Measurements from ENCODE around the gene VEGFC. TPM values are rescaled to one million over a fixed set of nuclear protein-coding genes. Genes with fewer than 3 reads are reported as not detected.

The VEGFC gene
- polyA plus RNA-seq, 1 of the 3 experiments (the other 2 are of a cell fraction) = 81.9 TPM

GRCh38 chr4:176676901-176677300, 115.8 kb downstream of the VEGFC start:
- 53% methylated on average over 4 of the region's 4 CpGs for WGBS (ENCODE audit: low lambda C conversion rate)
- no peaks in the 10 kb centered on the region for H3K27me3 ChIP-seq (ENCODE audit: insufficient read depth)
- H3K36me3 ChIP-seq (replicated peaks in 1 of 2; ENCODE audit: control insufficient read depth in 1 of 2, insufficient read depth in 2 of 2, low read length in 1 of 2) = peaks cover 8 to 82% of the 10 kb centered on the region in 2 experiments
- POLR2A ChIA-PET = no interaction called here
- peak overlapping the region; percentile 53 to 56; a peak in 2 of 4 replicates for H3K27ac ChIP-seq (ENCODE audit: low read depth in 2 of 2, low read length in 1 of 2)
- no peaks in the 10 kb centered on the region for H3K9me2 ChIP-seq
- no peak for DNase-seq
- no peak overlapping the region for H3K9ac ChIP-seq
- H3K79me2 ChIP-seq (ENCODE audit: insufficient read depth) = peaks cover 19% of the 10 kb centered on the region; the same call in 1 of the 2 replicates
- H3K4me2 ChIP-seq = no peak overlapping the region
- no peaks in the 10 kb centered on the region for H3K9me3 ChIP-seq
- no peak overlapping the region for H3K4me3 ChIP-seq (ENCODE audit: low read depth in 2 of 2, low read length in 1 of 2)
- TF ChIP-seq MXI1 (IDR thresholded peaks at IDR 0.05; ENCODE audit: low read depth, low read length) = no peak
- TF ChIP-seq POLR2AphosphoS5 (IDR thresholded peaks at IDR 0.05; ENCODE audit: low read depth, low read length) = 0 out of 2 replicates have a peak, but pooled peaks have one; percentile 18
- CTCF ChIA-PET = no interaction called here
- no peak overlapping the region for H2AFZ ChIP-seq (ENCODE audit: low read depth)
- no peaks in the 10 kb centered on the region for H4K20me1 ChIP-seq (ENCODE audit: insufficient read depth)
- H3F3A ChIP-seq (replicated peaks; ENCODE audit: insufficient read depth) = peaks cover 81% of the 10 kb centered on the region
- H3K4me1 ChIP-seq (ENCODE audit: control insufficient read depth in 1 of 2, insufficient read depth in 2 of 2, low read depth in 1 of 2, low read length in 1 of 2) = peaks cover 2 to 3% of the 10 kb centered on the region in 2 experiments; a peak in 2 of 4 replicates

GRCh38 chr4:176675810-176676209, 116.9 kb downstream of the VEGFC start:
- Histone ChIP-seq H3K9me2 (no peaks in the 10 kb centered on the region), H3K27me3 (ENCODE audit: insufficient read depth) (no peaks in the 10 kb centered on the region), H3K36me3 (replicated peaks in 1 of 2; ENCODE audit: control insufficient read depth in 1 of 2, insufficient read depth in 2 of 2, low read length in 1 of 2) (peaks cover 4 to 79% of the 10 kb centered on the region in 2 experiments), H3K27ac (ENCODE audit: low read depth in 2 of 2, low read length in 1 of 2) (peak overlapping the region; percentile 50 to 56; a peak in 3 of 4 replicates), H3K4me1 (ENCODE audit: control insufficient read depth in 1 of 2, insufficient read depth in 2 of 2, low read depth in 1 of 2, low read length in 1 of 2) (peaks cover 2 to 3% of the 10 kb centered on the region in 2 experiments; a peak in 2 of 4 replicates), H3K79me2 (ENCODE audit: insufficient read depth) (peaks cover 15% of the 10 kb centered on the region; the same call in 1 of the 2 replicates), H2AFZ (ENCODE audit: low read depth) (no peak overlapping the region), H3K9ac (no peak overlapping the region), H3K9me3 (no peaks in the 10 kb centered on the region), H3K4me3 (ENCODE audit: low read depth in 2 of 2, low read length in 1 of 2) (no peak overlapping the region), H4K20me1 (ENCODE audit: insufficient read depth) (no peaks in the 10 kb centered on the region), H3F3A (replicated peaks; ENCODE audit: insufficient read depth) (peaks cover 83% of the 10 kb centered on the region), H3K4me2 (no peak overlapping the region)
- WGBS (ENCODE audit: low lambda C conversion rate) = 30% methylated on average over 3 of the region's 3 CpGs
- no peak for DNase-seq
- POLR2A ChIA-PET = no interaction called here
- TF ChIP-seq USF1 (IDR thresholded peaks at IDR 0.05; ENCODE audit: borderline replicate concordance, low read depth) (no peak), GATA2 (CRISPR knock-in tag; IDR thresholded peaks at IDR 0.05) (no peak), CHD2 (IDR thresholded peaks at IDR 0.05; ENCODE audit: low read length, partially characterized antibody) (no peak), RAD21 (IDR thresholded peaks at IDR 0.05; ENCODE audit: low read length) (no peak), EZH2phosphoT487 (IDR thresholded peaks at IDR 0.05; ENCODE audit: borderline replicate concordance, low read depth) (no peak), TEAD4 (IDR thresholded peaks at IDR 0.05; ENCODE audit: borderline replicate concordance, insufficient read depth) (no peak)
- CTCF ChIA-PET = no interaction called here

- Histone ChIP-seq H3K27ac (ENCODE audit: low read depth in 2 of 2, low read length in 1 of 2) (peak overlapping the region in 1 of 2 experiments; percentile 46; a peak in 2 of 4 replicates), H3K9ac (no peak overlapping the region), H2AFZ (ENCODE audit: low read depth) (no peak overlapping the region), H3K9me2 (no peaks in the 10 kb centered on the region), H3K4me2 (peak overlapping the region; percentile 34; the same call in 1 of the 2 replicates), H4K20me1 (ENCODE audit: insufficient read depth) (no peaks in the 10 kb centered on the region), H3K27me3 (ENCODE audit: insufficient read depth) (no peaks in the 10 kb centered on the region), H3K9me3 (no peaks in the 10 kb centered on the region), H3K79me2 (ENCODE audit: insufficient read depth) (peaks cover 6% of the 10 kb centered on the region; the same call in 1 of the 2 replicates), H3K4me1 (ENCODE audit: control insufficient read depth in 1 of 2, insufficient read depth in 2 of 2, low read depth in 1 of 2, low read length in 1 of 2) (peaks cover under 1 to 6% of the 10 kb centered on the region in 2 experiments; a peak in 2 of 4 replicates), H3K36me3 (replicated peaks in 1 of 2; ENCODE audit: control insufficient read depth in 1 of 2, insufficient read depth in 2 of 2, low read length in 1 of 2) (peaks cover under 1 to 67% of the 10 kb centered on the region in 2 experiments), H3F3A (replicated peaks; ENCODE audit: insufficient read depth) (peaks cover 85% of the 10 kb centered on the region), H3K4me3 (ENCODE audit: low read depth in 2 of 2, low read length in 1 of 2) (no peak overlapping the region)
- ChIA-PET POLR2A (no interaction called here), CTCF (no interaction called here)
- 37% methylated on average over 9 of the region's 9 CpGs for WGBS (ENCODE audit: low lambda C conversion rate)
- no peak for DNase-seq
- TF ChIP-seq REST (IDR thresholded peaks at IDR 0.05; ENCODE audit: low read depth, low read length) (no peak), PBX3 (IDR thresholded peaks at IDR 0.05) (no peak), IRF3 (IDR thresholded peaks at IDR 0.05; ENCODE audit: low read depth, low read length) (no peak), FOXM1 (IDR thresholded peaks at IDR 0.05; ENCODE audit: low read depth) (no peak), EP300 (IDR thresholded peaks at IDR 0.05; ENCODE audit: borderline replicate concordance in 1 of 2, low read depth in 1 of 2, low read length in 1 of 2) (no peak)
Observed at GRCh38 chr4:176671532-176671931, 121.2 kb downstream of the VEGFC start.

Measured in SK-N-SH (cell line).